Skeletal muscle satellite cell (primary cell): ENCODE measurements around the gene ARID1B.

Experiments
- H3K27me3 ChIP-seq: 2 replicates; pipeline ENCODE4 v1.7.0; 2013; ENCODE audit warnings: low read length; ENCODE audit not compliant: control insufficient read depth, insufficient read depth
- H3K36me3 ChIP-seq: 2 replicates; pipeline ENCODE4 v1.7.0; 2013; ENCODE audit warnings: mild to moderate bottlenecking, control low read depth, low read length; ENCODE audit not compliant: insufficient read depth
- H3K4me1 ChIP-seq: 2 replicates; pipeline ENCODE4 v1.7.0; 2013; ENCODE audit warnings: low read length; ENCODE audit not compliant: control insufficient read depth, insufficient read depth
- H3K4me2 ChIP-seq: 2 replicates; pipeline ENCODE4 v1.7.0; 2013; ENCODE audit warnings: mild to moderate bottlenecking, low read length
- H3K4me3 ChIP-seq: 2 replicates; pipeline ENCODE4 v1.7.0; 2013; ENCODE audit warnings: low read length
- H3K9ac ChIP-seq: 2 replicates; pipeline ENCODE4 v1.7.0; 2013; ENCODE audit warnings: mild to moderate bottlenecking, low read depth, low read length, moderate library complexity
- H3K9me3 ChIP-seq: replicated peaks from 2 replicates; pipeline ENCODE4 v1.7.0; 2013; ENCODE audit warnings: mild to moderate bottlenecking, control low read depth, low read length

The ARID1B gene

GRCh38 chr6:157182503-157183264 is 405.5 kb downstream of the ARID1B start:
- H3K9ac ChIP-seq: no peak overlapping the region
- no peak overlapping the region for H3K4me3 ChIP-seq
- peaks cover 36% of the 10 kb centered on the region for H3K36me3 ChIP-seq

GRCh38 chr6:157184202-157185015 is 407.2 kb downstream of the ARID1B start:
- H3K4me3 ChIP-seq: peak overlapping the region; percentile 40
- peak overlapping the region; percentile 58 for H3K4me2 ChIP-seq
- no peaks in the 10 kb centered on the region for H3K4me1 ChIP-seq
- no peak overlapping the region for H3K9ac ChIP-seq
- H3K27me3 ChIP-seq: no peaks in the 10 kb centered on the region
- no peaks in the 10 kb centered on the region for H3K9me3 ChIP-seq
- peaks cover 33% of the 10 kb centered on the region for H3K36me3 ChIP-seq

More at GRCh38 chr6:157182503-157183264, 405.5 kb downstream of the ARID1B start:
- Histone ChIP-seq H3K4me1 (no peaks in the 10 kb centered on the region), H3K4me2 (no peak overlapping the region), H3K27me3 (no peaks in the 10 kb centered on the region), H3K9me3 (no peaks in the 10 kb centered on the region)

GRCh38 chr6:157185171-157185570 is 408.0 kb downstream of the ARID1B start:
- no peaks in the 10 kb centered on the region for H3K27me3 ChIP-seq
- no peak overlapping the region for H3K4me3 ChIP-seq
- H3K4me2 ChIP-seq: no peak overlapping the region
- no peak overlapping the region for H3K9ac ChIP-seq
- no peaks in the 10 kb centered on the region for H3K4me1 ChIP-seq
- H3K36me3 ChIP-seq: peaks cover 41% of the 10 kb centered on the region
- no peaks in the 10 kb centered on the region for H3K9me3 ChIP-seq

- Histone ChIP-seq H3K9ac (no peak overlapping the region), H3K4me3 (no peak overlapping the region), H3K9me3 (no peaks in the 10 kb centered on the region), H3K36me3 (peaks cover 47% of the 10 kb centered on the region), H3K4me2 (no peak overlapping the region), H3K4me1 (no peaks in the 10 kb centered on the region), H3K27me3 (no peaks in the 10 kb centered on the region)
Measured at GRCh38 chr6:157185986-157186385, 408.8 kb downstream of the ARID1B start.

GRCh38 chr6:157186785-157187181 is 409.6 kb downstream of the ARID1B start:
- Histone ChIP-seq H3K4me2 (no peak overlapping the region), H3K4me3 (no peak overlapping the region), H3K36me3 (peaks cover 47% of the 10 kb centered on the region), H3K9me3 (no peaks in the 10 kb centered on the region), H3K9ac (no peak overlapping the region), H3K27me3 (no peaks in the 10 kb centered on the region), H3K4me1 (no peaks in the 10 kb centered on the region)

- Histone ChIP-seq H3K36me3 (peaks cover 47% of the 10 kb centered on the region), H3K9ac (no peak overlapping the region), H3K4me2 (no peak overlapping the region), H3K27me3 (no peaks in the 10 kb centered on the region), H3K4me3 (no peak overlapping the region), H3K4me1 (no peaks in the 10 kb centered on the region), H3K9me3 (no peaks in the 10 kb centered on the region)
Measured at GRCh38 chr6:157187182-157188083, 410.3 kb downstream of the ARID1B start.

- H3K36me3 ChIP-seq: peaks cover 51% of the 10 kb centered on the region
- H3K4me3 ChIP-seq: no peak overlapping the region
- H3K9me3 ChIP-seq: no peaks in the 10 kb centered on the region
- H3K27me3 ChIP-seq: no peaks in the 10 kb centered on the region
- H3K4me2 ChIP-seq: no peak overlapping the region
- no peaks in the 10 kb centered on the region for H3K4me1 ChIP-seq
- no peak overlapping the region for H3K9ac ChIP-seq
Measured at GRCh38 chr6:157188213-157188612, 411.0 kb downstream of the ARID1B start.

GRCh38 chr6:157193443-157193996 is 416.3 kb downstream of the ARID1B start:
- no peak overlapping the region for H3K4me3 ChIP-seq

GRCh38 chr6:157194110-157194509 is 416.9 kb downstream of the ARID1B start:
- no peaks in the 10 kb centered on the region for H3K27me3 ChIP-seq
- H3K4me3 ChIP-seq: no peak overlapping the region
- H3K9ac ChIP-seq: no peak overlapping the region

More at GRCh38 chr6:157193443-157193996, 416.3 kb downstream of the ARID1B start:
- H3K9me3 ChIP-seq: no peaks in the 10 kb centered on the region
- H3K27me3 ChIP-seq: no peaks in the 10 kb centered on the region
- peaks cover 48% of the 10 kb centered on the region for H3K36me3 ChIP-seq
- H3K4me1 ChIP-seq: peaks cover 11% of the 10 kb centered on the region
- no peak overlapping the region for H3K4me2 ChIP-seq
- no peak overlapping the region for H3K9ac ChIP-seq

GRCh38 chr6:157194643-157195042 is 417.5 kb downstream of the ARID1B start:
- H3K36me3 ChIP-seq: peaks cover 44% of the 10 kb centered on the region
- H3K27me3 ChIP-seq: no peaks in the 10 kb centered on the region
- H3K4me1 ChIP-seq: peaks cover 16% of the 10 kb centered on the region
- no peak overlapping the region for H3K4me2 ChIP-seq
- no peak overlapping the region for H3K9ac ChIP-seq
- H3K4me3 ChIP-seq: no peak overlapping the region
- no peaks in the 10 kb centered on the region for H3K9me3 ChIP-seq

More at GRCh38 chr6:157194110-157194509, 416.9 kb downstream of the ARID1B start:
- Histone ChIP-seq H3K36me3 (peaks cover 48% of the 10 kb centered on the region), H3K4me1 (peaks cover 16% of the 10 kb centered on the region), H3K4me2 (no peak overlapping the region), H3K9me3 (no peaks in the 10 kb centered on the region)

GRCh38 chr6:157196391-157196790 is 419.2 kb downstream of the ARID1B start:
- H3K27me3 ChIP-seq: no peaks in the 10 kb centered on the region
- H3K4me2 ChIP-seq: no peak overlapping the region
- peaks cover 16% of the 10 kb centered on the region for H3K4me1 ChIP-seq
- no peak overlapping the region for H3K9ac ChIP-seq
- H3K4me3 ChIP-seq: no peak overlapping the region
- no peaks in the 10 kb centered on the region for H3K9me3 ChIP-seq
- peaks cover 43% of the 10 kb centered on the region for H3K36me3 ChIP-seq
